Astrocyte of the cerebellum (primary cell): ENCODE results near the gene MAP3K3.

Experiments used
- DNase-seq: peaks from one replicate; pipeline ENCODE4 v3.0.0-alpha.2; 2011; ENCODE audit warnings: low read depth
- H3K4me3 ChIP-seq: 2 replicates; pipeline ENCODE4 v1.5.1; 2011; ENCODE audit warnings: mild to moderate bottlenecking, low read depth, low read length, moderate library complexity
- CTCF ChIP-seq: IDR thresholded peaks from 2 replicates; pipeline ENCODE4 v1.5.1; 2012; ENCODE audit warnings: low read length, low read depth, moderate library complexity, mild to moderate bottlenecking; ENCODE audit errors: missing control alignments
- in situ Hi-C: cut with HindIII; loops from 2 replicates; pipeline ENCODE4 v1.10.0; 2017; ENCODE audit warnings: low sequenced_read_pairs

MAP3K3 gene

GRCh38 chr17:63686138-63686685 lies 64.0 kb downstream of the MAP3K3 start:
- H3K4me3 ChIP-seq = no peak overlapping the region
- in situ Hi-C loops = no loop called here
- no peak for DNase-seq
- no peak for TF ChIP-seq CTCF

GRCh38 chr17:63688396-63689020 lies 66.3 kb downstream of the MAP3K3 start:
- no peak overlapping the region for H3K4me3 ChIP-seq
- TF ChIP-seq CTCF = no peak
- in situ Hi-C loops = no loop called here
- no peak for DNase-seq

GRCh38 chr17:63689479-63689878 lies 67.3 kb downstream of the MAP3K3 start:
- in situ Hi-C loops = no loop called here
- H3K4me3 ChIP-seq = no peak overlapping the region
- TF ChIP-seq CTCF = no peak
- DNase-seq = no peak

GRCh38 chr17:63692195-63692816 lies 70.1 kb downstream of the MAP3K3 start:
- no peak for DNase-seq
- no peak for TF ChIP-seq CTCF
- no peak overlapping the region for H3K4me3 ChIP-seq
- in situ Hi-C loops = no loop called here

- no peak overlapping the region for H3K4me3 ChIP-seq
- in situ Hi-C loops = no loop called here
- DNase-seq = no peak
- TF ChIP-seq CTCF = no peak
These were observed 71.3 kb downstream of the MAP3K3 start for GRCh38 chr17:63693411-63694113.

- in situ Hi-C loops = no loop called here
- no peak for DNase-seq
- TF ChIP-seq CTCF = no peak
- no peak overlapping the region for H3K4me3 ChIP-seq
These were observed 72.2 kb downstream of the MAP3K3 start for GRCh38 chr17:63694229-63694949.
